Activated T-cell treated with anti-CD3 and anti-CD28 coated beads, Interleukin-2, amount 50 U/mL, for 1 hour (primary cell): ENCODE data around the gene P3H4.
A peak's percentile ranks its signal among the peaks of the same experiment; 100 is the strongest.

Experiments
- DNase-seq: peaks from one replicate; pipeline ENCODE4 v3.0.0-alpha.2; 2020

P3H4 gene

DNA sequence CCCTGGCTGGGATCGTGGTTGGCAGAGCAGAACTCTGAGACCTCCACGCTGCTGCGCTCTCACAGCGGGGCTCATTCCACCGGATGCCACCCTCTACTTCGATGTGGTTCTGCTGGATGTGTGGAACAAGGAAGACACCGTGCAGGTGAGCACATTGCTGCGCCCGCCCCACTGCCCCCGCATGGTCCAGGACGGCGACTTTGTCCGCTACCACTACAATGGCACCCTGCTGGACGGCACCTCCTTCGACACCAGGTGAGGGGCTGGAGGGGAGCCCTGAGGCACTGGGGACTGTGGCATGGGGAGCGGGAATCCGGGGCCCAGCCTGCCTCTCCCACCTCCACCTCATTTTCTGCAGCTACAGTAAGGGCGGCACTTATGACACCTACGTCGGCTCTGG is 6.3 kb upstream of the P3H4 start:
- no peak for DNase-seq

DNA sequence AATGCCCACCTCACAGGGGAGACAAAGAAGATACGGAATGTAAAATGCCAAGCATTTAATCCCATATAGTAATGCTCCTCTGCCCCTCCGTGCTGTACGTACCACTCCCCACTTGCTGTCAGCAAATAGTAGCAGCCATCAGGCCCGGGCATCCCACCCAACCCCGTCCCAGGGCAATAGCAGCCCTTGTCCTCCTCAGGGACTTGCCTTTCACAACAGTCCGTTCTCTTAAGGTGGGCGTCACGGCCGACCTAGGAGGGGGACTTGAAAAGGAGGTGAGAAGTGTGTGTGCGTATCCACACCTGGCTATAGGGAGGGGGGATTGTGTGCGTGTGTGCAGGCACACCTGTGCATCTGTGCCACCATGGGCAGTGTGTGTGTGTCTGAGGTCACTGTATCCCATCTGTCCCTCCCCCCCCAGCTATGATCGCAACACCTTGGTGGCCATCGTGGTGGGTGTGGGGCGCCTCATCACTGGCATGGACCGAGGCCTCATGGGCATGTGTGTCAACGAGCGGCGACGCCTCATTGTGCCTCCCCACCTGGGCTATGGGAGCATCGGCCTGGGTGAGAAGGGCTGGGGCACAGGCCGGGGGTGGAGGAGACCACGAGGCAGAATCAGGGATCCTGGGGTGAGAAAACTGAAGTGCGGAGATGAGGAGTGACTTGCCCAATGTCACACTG is 5.0 kb upstream of the P3H4 start:
- DNase-seq, result no peak

DNA sequence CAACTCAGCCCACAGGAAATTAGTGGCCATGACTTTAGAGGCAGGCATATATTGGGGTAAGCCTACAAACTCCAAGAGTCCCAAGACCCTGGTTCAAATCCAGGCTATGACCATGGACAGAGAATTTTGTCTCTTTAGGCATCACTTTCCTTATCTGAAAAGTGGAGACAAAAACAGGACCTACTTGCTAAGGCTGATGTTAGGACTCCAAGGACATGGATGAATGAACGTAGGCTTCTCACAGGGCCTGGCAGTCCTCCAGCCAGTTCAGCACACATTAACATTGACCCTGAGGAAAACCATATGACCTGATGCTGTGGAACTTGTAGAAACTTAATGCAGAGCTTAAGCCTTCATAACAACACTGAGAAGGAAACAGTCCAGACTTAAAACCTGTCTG is 2.4 kb upstream of the P3H4 start:
- no peak for DNase-seq

DNA sequence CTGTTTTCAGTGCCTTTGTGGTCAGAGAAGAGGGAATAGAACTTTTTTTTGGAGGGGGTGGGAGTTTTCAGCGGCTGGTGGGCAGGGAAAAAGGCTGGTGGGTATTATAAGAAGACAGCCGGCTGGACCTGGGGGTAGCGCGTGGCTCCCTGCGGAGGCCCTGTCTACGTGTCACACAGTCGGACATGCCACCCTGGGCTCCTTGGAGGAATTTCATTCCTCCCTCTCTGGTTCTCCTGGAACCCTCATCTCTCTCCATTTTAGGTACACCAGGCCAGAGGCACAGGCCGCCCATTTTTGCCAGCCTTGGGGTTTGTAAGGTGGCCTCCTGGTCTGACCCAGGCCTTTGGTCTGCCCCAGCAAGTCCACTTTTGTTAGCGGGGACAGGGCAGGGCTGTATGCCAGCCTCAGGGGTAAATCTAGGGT is 2.0 kb upstream of the P3H4 start:
- no peak for DNase-seq

DNA sequence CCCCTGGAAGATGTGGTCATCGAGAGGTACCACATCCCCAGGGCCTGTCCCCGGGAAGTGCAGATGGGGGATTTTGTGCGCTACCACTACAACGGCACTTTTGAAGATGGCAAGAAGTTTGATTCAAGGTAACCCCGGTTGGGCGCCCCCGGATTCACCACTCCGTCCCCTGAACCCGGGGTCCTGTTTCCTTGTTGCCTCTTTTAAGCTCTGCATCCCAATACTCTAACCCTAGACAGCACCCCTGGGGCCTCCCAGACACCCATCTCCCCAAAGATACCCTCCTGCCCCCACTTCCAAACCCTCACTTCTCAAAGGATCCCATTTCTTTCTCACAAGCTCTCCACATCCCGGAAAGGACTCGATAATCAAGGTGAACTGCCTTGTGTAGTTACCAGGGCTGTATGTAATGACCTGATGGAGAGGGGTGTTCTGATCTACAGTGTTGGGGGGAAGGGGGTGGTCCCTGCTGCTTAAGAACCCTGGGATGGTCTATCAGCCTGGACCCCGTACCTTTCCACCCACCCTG is 1.5 kb upstream of the P3H4 start:
- no peak for DNase-seq

DNA sequence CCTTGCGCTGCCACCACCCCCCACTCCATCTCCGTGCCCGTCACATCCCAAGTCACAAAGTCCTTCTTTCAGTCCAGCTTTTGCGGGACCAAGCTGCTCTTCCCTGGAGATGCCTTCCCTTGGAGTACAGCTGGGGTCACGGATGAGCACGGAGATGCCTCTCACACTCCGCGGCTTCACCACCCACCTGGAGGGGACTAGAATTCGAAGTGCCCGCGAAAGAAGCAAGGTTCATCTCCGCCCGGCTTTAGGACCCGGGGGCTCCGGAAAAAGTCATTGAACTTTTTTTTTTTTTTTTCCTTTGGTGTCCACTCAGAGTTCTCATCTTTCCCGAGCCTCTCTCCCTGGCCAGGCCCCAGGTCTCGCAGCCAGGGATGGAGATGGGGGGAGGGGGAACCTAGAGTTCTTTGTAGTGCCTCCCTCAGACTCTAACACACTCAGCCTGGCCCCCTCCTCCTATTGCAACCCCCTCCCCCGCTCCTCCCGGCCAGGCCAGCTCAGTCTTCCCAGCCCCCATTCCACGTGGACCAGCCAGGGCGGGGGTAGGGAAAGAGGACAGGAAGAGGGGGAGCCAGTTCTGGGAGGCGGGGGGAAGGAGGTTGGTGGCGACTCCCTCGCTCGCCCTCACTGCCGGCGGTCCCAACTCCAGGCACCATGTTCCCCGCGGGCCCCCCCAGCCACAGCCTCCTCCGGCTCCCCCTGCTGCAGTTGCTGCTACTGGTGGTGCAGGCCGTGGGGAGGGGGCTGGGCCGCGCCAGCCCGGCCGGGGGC is 817 bp upstream of the P3H4 start, which contains the start of gene FKBP10:
TSS of gene FKBP10 (plus strand) at position 624 of the 771 bp plus-strand sequence. CDS start at position 655, 31 bp downstream.
- peak; percentile 57 for DNase-seq

DNA sequence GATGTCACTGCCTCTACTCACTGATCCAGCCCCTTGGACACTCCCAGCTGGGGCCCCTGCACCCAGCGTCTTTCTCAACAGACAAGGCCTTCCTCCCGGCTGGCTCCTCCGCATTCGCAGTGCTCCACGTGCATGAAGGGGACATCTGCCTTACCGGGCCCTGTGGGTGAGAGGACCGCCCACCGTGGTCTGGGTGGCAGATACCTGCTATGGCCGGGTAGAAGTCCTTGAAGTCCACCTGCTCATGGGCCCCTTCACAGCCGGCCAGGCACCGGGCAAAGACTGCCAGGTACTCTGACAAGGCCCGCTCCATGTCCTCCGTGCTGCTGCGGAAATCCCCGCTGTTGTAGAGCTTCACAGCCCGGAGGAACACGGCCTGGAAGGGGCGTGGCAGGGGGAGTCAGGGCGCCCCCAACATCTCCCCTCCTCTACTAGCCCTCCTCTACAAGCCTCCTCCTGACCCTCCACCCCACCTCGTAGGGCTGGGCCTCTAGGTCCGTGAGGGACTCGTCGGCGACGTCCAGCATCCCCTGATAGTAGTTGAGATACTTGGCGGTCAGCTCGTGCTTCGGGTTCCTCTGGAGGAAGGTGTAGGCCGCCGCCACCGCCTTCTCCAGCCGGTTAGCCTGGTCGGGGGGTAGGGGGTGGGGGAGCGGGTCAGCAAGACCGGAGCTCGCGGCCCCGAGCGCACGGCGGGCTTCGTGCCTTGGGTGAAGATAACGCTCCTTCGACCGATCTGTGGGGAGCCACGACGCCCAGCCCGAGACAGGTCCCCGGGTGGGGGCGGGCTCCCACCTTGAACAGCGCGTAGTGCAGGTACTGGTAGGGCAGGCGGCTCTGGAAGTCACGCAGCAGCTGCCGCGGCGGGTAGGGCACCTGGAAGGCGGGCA is 845 bp downstream of the P3H4 start:
- no peak for DNase-seq

DNA sequence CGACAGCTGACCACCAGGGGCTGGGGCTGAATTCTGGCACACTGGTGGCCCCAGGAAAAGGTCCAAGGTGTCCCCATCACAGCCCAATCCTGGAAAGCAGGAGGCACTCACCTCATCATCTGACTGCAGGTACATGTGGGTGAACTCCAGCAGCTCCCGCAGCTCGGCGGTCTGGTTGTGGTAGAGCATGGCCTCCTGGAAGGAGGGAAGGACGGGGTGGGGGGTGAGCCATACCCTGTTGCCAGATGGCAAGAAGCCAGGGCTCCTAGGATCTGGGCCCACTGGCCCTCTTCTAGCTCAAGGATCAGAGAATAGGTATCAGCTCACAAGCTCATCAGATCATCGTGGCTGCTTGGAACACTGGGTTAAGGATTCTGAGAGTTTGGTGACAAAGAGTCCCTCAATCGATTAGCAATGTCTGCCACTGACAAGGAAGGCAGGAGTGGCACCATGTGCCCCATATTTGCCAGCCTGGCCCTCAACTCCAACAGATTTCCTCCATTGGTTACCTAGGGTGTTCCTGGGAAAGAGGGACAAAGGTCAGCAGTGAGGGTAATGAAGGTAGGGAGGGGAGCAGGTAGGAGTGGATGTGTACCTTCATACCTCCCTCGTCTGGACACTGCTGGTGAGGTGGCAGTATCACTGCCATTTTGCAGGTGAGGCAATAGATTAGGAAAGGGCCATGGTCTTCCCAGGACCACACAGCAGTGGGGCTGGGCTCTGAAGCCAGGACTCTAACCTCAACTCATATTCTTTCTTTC is 4.9 kb downstream of the P3H4 start:
- DNase-seq, result no peak

DNA sequence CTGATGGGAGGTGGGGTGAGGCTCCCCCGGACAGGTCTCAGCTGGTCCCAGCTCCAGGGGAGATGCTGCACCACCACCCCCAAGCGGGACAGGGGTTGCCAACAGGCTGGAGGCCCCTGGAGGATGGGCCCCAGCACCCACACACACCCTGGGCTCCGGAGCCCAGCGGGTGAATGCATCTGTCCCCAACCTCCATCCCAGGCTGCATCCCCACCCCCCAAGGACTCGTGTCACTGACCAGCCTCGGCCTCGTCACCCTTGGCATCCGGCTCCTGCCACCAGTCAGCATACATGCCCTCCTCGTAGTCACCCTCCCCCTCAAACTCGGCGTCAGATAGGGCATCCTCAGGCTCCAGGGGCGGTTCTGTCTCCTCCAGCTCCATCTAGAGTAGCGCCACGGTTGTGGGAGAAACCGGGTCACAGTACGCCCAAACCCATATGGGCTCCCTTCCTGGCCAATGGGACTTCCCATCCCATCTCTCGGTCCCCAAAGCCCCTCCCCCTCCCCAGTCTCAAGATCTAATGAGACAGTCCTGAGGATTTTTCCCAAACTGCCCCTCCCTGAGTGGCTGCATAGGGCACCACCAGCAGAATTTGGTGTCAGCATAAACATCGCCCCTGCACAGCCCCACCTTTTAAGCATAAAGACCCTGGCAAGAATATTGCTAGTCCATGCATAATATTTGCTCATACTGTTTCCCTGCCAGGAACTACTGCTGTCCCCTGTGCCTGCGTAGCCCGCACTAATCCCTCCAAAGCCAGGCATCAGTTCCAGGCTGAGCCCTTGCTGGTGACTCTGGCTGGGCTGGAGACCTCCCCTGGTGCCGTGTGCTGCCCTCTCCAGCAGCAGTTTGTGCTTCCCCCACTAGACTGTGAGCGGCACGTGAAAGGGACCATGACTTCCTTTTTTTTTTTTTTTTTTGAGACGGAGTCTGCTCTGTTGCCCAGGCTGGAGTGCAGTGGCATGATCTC is 8.4 kb downstream of the P3H4 start:
- DNase-seq, result no peak

DNA sequence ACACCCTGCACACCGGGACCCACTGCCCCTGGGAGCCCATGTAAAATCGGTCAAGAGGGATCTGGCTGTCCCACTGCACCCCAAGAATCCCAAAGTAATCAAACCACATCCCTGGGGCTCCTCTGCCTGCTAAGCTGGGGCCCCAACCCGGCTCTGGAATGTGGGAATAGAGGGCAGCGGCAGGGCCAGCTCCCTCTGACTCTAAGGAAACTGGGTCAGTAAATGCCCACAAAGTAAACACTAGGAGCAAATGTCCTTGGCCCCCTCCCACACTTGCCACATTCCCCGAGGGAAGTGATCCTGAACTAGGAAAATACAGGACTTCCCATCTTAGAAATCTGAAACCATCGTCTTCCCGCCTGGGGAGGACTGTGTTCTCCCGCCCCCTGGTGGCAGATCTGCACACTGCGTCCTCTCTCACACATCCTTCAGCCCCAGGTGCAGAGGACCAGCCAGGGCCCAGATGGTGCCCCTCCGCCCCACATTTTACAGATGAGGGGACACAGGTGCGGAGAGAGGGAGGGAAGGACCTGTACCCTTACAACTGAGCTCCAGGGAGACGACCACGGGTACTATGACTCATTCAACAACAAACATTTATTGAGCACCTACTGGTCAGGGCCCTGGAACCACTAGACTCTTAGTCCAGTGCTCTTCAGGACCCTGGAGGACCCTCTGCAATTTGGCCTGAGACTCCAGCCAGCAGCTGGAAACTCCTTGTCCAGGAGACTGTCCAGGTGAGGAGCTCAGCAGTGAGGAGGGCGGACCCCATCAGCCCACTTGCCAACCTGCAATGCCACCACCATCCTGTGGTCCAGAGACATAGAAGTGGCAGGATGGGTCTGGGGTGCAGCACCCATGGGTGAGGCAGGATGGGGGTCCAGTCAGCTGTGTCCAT is 10.1 kb downstream of the P3H4 start:
- peak; percentile 80 for DNase-seq

DNA sequence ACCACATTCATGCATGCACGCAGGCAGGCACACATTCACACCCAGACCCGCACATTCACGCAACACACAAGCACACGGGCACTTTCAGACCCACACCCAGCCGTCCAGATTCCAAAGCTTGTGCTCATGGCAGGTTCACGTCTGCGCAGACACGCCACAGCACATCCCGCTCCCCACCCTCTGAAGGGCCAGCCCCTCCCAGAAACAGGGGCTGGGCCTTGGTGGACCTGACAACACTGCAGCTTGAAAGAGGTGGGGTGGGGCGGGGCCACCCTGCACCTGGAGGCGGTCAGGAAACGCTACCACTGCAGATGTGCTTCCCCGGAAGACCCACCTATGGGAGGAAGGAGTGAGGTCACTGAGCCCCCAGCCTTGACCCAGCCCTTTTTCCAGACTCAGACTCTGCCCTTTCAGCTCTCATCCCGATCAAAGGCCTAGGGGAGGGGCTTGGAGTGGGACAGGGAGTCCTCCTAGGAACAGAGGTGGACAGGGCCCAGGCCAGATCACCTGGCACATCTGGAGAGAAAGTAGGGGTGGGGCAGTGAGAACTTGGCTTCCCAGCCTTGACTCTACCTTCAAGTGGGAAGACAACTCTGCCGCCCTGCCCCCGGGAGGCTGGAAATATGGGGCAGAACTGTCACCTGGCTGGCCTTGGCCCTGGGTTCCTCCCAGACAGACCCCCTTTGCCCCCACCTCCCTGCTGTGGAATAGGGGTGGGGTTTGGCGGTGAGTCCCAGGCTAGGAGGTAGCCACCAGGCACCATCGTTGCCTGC is 11.0 kb downstream of the P3H4 start:
- DNase-seq, result no peak

DNA sequence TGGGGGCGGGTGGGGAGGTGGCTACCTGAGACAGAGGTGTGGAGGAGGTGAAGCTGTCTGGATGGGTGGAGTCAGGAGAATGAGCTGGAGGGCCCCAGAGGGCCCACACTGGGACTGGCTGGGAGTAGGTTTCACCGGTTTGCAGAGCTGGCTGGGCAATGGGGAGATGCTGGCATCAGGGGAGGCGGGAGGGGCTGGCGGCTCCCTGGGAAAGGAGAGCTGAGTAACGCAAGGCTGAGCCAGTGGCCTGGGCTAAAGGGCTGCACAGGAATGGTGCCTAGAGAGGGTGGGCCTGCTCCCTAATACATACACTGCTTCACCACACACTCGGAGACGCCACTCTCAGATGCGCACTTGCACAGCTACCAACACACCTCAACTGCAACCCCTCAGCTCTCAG is 12.4 kb downstream of the P3H4 start:
- no peak for DNase-seq

DNA sequence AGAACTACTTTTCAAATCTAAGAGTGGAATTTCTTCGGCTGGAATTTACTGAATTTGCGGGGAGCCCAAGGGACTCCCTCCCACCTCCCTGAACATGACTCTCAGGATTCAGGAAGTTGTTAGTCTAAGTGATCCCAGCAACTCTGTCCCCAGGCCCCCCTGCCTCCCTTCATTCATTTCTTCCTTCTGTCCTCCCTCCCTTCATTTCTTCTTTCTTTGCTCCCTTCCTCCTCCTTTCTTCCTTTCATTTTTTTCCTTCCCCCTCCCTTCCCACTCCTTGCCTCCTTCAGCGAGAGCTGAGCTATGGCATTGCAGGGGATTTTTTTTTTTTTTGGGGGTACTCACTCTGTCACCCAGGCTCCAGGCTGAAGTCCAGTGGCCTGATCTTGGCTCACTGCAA is 14.4 kb downstream of the P3H4 start:
- DNase-seq, result no peak

DNA sequence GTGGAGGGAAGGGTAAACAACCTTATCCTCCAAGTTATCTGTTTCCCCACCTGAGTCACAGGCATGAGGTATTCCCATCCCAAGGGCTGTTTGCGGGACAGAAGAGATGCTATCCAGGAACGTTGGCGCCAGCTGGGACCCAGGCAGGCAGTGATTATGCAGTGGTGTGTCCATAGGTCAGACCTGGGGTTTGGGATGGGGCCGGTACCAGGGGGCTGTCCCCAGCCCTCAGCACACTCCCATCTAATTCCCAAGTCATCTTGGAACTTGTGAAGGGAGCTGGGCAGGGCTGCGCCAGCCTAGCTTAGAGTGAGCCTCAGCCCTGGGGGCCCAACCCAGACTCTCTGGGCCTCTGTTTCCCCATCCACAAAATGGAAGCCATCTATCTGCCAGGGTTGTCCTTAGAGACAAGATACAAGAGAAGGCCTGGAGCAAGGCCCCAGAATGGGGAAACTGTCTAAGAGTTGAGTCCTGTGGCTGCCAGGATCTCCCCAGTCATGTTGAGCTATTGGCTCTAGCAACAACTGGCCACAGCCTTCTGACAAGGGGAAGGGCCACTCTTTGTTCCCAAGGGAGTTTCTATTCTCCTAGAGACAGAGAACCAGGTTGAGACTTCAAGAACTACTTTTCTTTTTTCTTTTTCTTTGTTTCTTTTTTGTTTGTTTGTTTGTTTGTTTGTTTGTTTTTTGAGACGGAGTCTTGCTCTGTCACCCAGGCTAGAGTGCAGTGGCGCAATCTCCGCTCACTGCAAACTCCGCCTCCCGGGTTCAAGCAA is 15.4 kb downstream of the P3H4 start:
- DNase-seq, result no peak

DNA sequence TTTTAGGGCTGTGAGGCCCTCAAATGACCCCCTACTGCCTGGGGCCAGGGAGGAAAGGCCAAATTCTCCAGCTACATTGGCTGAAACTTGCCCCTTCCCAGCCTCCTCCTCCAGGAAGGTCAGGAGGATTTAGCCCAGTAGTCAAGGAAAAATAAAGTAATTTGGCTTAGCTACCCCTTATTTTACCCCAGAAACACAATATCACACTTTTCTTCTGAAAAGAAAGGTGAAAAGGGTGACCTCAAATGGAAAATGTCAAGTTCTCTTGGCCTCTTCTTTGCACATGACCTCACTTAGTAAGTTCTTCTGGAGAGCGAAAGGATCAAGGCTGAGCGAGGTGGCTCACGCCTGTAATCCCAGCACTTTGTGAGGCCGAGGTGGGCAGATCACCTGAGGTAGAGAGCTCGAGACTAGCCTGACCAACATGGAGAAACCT is 17.2 kb downstream of the P3H4 start:
- DNase-seq, result no peak

DNA sequence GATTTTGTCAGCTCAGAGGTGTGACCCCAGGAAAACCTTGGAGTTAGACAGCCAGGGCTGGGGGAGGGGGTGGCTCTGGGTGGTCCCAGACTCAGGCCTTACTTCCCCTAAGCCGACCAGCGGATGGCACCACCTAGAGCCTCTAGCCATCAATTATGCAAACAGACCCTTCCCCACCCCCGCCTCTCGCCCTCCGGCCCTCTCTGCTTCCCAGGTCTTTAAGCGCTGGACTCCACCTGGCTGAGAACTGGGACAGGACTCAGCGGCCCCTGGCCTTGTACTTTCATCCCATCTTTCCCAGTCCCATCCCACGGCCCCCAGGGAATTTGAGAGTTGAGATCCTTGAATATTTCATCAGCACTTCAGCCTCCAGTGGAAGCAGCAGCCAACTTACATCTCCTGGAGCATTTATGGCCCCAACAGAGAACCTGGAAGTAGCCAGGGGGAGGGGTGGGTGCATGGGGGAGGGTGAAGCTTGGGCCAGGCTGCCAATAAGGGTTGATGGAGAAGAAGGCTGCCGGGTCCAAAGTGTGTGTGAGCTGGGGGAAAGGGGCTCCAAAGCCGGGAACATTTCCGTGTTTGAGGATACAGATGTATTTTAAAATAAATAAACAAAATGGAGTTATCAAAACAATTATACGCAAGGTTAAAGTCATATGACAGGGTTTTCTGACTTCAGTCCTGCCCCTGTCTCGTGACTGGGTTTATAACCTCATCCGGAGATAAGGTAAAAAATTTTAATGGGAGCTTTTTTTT is 17.8 kb downstream of the P3H4 start:
- DNase-seq, result no peak
